SKM-1 treated with dmso at 0.1 percent for 144 hours (cell line): Measurements from ENCODE around the gene ADPRHL1.

Source experiments
- DNase-seq: peaks from one replicate; lab custom pipeline; 2025; ENCODE audit not compliant: unreplicated experiment; lab: John Stamatoyannopoulos, UW

Gene ADPRHL1

DNA sequence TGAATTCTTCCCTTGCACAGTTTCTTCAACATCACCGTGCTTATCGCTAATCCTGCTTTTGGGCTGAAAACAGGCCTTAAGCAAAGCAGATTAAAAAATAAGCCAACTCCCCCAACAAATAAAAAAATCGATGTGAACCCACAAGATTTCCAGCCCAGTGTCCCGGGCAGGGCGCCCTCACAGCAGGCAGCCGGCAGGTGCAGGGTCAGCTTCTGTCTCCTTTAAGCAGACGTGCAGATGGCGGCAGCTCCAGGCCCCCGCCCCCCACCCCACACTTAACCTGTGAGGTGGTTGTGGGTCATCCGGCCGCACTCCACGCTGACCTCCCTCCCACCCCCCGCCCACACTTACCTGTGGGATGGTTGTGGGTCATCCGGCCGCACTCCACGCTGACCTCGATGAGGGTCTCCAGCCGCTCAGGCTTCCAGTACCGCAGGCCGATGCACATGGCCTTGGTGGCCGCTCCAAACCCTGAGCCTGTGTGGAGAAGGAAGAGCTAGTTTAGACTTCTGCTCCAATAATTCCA is 19.8 kb downstream of the ADPRHL1 start:
- DNase-seq, result no peak

DNA sequence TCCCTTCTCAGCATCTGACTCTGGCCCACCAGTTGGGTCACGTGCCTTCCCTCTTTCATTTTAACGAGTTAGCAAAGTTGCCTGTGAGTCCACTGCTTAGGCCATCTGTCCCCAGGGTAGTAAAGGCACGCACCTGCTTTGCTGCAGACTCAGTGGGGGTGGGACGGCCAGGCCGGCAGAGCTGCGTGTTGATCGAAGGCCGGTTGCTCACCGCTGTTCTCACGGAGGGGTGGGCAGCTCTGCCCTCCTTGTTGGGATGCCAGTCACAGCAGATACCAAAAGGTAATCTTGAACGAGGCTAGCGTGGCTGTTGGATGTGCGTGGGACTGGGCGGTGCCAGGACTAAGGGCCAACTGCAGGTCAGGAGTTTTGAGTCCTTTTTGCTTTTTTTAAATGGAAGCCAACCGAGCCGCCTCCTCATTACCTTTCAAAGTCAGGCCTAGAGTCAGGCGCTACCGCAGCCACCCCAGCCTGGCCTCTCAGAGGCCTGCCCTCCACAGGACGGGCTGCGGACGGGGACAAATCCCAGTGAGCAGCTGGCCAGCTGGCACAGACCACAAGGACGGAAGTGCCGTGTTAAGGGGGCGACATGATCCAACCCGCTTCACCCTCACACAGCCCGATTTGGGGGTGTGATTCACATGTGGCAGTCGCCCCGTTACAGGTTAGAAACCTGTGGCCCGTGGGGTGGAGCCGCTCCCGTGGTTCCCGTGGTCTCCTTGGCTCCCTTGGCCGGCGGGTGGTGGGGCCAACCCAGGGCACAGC is 20.6 kb downstream of the ADPRHL1 start:
- DNase-seq, result no peak

DNA sequence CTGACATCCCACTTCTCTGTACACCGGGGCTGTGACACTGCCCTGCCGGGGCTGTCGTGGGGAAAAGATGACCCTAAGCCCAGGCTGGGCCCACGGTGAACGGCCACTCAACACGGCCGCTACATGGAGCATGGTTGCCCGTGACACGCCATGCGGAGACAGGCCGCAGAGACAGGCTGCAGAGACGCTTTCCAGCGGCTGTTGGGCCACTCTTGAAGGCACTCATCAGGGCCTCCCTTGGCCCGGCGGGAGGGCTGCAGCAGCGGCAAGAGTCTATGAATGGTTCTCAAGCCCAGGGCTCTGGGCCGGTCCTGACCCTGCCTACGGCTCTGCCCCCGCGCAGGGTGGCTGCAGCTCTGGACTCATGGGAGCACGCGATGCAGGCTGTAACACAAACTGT is 22.1 kb downstream of the ADPRHL1 start:
- no peak for DNase-seq

DNA sequence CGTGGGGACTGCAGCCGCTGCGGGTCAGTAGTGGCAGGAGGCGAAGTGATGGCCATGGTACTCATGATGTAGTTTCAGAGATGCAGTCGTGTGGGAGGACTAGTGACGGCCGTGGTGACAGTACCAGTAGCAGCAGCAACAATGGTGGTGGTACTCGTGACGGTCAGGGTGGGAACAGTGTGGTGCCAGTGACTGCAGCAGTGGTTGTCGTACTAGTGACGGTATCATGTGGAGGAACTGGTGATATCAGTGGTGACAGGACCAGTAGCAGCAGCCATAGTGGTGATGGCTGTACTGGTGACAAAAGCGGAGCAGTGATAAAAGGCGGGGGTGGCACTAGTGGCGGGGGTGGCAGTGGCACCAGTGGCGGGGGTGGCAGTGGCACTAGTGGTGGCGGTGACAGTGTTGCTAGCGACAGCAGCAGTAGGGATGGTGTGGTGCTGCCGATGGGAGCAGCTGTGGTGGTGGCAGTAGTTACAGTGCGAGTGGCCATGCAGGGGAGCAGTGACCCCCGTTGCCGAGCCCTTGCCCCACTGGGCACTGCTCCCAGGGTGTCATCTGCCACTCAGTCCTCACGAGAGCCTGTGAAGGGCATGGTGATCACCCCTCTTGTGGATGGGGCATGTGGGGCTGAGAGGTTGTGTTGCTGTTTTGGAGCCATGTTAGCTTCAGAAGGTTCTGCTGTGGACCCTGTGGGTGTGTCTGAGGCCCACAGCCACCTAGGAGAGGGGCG is 22.7 kb downstream of the ADPRHL1 start:
- no peak for DNase-seq

DNA sequence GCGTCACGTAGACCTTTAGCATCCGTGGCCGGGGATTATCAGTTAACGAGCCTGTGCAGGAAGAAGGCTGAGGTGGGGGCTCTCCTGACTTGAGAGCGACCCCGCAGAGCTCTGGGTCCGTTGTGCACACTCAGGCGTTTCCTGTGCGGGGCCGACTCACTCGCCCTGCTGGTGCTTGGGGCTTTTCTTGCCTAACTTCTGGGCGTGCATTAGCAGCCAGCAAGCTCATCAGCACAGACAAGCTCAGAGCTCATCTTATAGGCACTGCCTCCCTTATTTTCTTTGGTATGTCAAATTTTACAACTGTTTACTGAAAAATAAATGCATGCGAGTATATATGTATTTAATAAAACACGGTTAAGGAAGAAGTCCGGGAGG is 23.7 kb downstream of the ADPRHL1 start:
- DNase-seq, result no peak

DNA sequence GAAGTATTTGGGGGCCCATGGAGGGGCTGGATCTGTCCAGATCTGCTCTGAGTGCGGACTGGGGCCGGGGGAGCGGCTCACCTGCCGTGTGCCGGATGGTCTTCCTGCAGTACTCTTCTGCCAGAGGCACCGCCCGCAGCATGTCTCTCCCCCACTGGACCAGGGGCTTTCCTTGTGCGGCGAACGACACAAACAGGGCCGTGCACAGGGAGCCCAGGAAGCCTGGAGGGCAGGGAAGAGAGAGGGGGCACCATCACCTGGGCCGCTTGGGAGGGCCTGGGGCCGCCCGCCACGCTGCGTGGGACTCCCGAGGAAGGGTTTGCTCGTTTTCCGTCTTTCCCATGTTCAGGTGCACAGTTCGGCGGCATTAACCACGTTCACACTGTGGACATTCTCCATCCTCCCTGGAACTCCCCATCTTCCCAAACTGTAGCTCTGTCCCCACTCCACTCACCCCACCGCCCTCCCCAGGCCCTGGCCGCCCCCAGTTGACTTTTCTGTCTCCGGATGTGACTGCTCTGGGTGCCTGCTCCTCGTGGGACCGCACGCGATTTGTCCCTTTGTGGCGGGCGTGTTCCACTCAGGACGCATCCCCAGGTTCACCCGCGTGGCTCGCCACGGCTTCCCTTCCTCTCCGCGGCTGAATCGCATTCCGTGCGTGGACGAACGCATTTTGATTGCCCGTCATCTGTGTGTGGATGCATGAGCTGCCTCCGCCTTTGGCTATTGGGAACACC is 24.2 kb downstream of the ADPRHL1 start:
- no peak for DNase-seq

DNA sequence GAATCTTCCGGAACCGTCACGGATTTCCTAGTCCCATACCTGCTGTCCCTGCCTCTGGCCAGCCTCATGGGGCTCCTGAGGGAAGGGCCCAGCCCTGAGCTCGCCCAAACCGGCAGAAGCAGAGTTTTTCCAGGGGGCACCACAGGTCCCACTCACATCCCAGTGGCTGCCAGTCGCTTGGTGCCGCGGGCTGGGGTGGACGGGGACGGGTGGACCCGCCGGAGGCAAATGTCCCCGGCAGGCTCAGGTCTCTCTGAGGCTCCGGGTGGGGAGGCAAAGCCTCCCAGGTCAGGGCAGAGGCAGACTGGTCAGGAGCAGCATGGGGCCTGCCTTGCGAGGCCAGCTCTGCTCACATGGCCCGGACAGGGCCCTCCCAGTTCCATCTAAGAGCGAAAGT is 24.8 kb downstream of the ADPRHL1 start:
- no peak for DNase-seq

DNA sequence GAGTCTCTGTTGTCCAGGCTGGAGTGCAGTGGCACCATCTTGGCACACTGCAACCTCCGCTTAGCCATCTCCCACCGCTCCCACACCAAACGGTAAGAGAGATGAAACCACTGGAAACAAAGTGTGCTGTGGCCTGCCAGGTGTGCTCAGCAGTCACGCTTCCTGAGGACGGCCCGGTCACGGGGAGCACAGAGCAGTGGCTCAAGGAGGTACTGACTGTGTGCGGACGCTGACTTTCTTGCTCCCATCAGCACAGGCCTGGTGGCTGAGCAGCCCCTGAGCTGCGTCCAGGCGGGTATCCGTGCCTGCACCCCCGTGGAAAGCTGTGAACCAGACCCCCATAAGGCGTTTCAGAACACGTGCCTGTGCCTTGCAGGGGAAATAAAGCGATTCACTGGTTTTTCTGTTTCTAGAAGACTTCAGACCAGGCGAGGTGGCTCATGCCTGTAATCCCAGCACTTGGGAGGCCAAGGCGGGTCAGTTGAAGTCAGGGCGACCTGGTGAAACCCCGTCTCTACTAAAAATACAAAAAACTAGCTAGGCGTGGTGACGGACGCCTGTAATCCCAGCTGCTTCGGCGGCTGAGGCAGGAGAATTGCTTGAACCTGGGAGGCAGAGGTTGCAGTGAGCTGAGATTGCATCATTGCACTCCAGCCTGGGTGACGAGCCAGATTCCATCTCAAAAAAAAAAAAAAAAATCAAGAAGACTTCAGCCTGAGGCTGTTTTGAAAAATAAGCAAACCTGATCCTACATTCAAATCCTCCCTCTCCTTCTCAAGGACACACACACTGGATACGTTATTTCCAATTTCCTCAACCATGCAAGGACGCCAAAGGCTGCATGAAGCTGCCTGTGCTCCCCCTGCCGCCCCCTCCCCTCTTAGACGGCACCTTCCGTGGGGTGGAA is 25.5 kb downstream of the ADPRHL1 start:
- no peak for DNase-seq

DNA sequence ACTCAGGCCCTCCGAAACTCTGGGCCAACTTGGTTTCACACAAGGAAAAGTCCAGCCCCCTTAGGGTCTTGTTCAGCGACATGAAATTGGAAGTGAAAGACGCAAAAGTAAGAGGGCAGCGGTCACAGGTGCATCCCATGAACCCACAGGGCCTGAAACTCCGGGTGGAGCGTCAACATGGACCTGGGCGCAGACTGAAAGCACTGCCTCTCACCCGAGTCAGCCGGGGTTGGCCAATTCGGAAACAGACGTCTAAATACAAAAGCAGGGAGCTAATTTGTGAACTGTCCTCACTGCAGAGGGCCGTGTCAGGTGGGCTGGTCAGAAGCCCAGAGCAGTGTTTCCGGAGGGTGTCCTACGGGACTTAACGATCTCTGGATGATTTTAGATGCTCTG is 26.7 kb downstream of the ADPRHL1 start:
- DNase-seq, result no peak

DNA sequence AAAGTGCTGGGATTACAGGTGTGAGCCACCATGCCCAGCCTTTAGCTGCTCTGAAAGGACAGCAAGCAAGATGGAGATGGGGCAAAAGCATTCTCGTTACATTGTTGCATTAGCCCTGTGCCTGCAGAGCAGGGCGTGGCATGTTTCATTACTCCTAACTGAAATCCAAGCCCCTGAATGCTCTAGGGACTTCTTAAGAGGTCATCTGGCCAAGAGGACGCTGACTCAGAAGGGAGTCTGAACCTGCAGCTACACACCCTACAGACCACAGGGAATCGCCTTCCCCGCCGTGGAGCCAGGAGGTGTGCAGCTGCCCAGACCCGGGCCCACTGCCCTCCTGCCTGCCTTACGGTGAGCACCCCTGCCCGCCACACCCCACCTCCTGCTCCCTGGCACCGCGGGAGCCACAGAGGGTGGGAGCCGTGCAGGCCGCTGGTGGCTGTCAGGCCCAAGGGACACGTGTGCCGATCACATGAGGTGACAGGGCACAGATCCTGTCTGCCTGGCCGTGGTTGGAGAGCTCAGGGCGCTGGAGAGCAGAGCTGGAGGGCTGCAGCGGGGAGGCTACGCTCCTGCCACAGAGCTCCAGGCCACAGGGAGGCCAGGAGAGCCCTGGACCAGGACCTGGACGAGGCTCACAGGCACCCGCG is 27.2 kb downstream of the ADPRHL1 start:
- no peak for DNase-seq

DNA sequence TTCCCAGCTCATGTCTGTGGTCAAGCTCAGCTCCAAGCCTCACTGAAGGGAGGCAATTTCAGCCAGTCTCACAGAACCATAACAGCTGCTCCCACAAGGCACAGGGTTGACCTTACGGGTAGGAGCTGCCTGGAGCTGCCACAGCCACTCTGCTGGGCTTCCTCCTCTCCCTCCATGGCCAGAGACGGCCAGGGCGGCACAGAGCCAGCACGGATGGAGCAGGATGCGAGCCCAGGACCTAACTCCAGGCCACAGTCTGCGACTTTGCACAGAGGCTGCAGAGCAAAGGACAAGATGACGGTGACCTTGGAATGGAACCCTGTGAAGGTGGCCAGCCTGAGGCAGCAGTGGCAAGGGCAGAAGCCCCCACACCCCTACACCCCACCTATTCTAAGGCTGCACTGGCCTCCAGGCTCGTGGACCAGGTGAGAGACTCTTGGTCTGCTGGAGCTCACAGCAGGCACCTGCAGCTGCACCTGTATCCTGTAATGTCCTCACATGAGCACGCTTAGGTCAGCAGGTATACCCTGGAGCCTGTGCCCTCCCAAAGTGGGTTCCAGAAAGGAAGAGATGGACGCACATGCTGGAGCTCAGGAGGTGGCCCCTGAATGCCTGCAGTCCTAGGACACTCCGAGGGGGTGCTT is 29.6 kb downstream of the ADPRHL1 start:
- DNase-seq, result no peak

DNA sequence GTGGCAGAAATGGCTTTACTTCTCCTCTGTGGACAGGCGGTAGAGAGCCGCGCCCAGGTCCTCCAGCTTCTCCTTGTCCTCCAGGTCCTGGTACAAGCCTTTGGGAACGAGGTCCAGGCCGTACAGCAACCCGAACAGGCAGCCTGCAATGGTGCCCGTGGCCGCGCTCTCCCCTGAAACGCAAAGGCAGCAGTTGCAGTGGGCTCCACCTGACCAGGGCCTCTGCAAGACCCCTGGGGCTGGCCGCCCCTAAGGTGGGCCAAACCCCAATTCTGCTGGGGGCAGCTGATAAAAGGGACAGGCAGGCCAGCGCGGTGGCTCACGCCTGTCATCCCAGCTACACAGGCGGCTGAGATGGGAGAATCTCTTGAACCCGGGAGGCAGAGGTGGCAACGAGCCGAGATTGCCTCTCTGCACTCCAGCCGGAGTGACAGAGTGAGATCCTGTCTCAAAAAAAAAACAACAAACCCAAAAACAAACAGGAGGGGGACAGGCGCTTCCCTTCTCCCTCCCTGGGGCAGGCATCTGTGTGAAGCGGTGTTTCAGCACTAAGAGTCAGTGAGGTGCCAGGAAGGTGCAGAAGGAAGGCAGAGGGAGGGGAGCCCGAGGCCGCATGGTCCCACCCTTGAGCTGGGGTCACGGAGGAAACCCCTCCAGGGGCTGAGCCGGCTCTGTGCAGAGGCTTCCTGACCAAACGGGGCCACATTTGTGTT is 30.3 kb downstream of the ADPRHL1 start:
- no peak for DNase-seq

DNA sequence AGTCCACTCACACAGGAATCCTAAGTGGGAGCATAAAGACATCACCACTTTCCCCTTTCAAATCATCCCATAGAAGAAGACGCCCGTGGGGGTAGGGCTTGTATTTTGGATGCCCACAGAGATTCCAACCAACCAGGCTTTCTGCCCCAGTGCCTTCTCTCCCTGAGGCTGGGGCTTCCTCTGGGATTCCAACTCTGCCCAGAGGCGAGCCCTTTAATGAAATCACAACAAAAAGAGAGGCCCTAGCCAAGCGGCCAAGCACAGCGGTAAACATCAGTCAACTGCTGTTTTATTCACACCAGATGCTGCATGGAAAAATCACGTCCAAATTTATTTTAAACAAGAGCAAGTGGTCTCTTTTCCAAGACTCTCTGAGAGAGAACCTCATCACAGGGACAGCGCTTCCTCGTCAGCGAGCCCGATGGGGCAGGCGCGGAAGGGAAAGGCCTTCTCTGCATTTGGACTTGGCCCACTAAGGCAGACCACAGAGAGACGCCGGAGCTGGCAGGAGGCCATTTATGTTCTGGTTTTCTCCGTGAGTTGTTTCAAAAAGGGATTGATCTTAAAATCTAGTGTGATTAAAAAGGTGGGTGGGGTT is 31.5 kb downstream of the ADPRHL1 start:
- no peak for DNase-seq

DNA sequence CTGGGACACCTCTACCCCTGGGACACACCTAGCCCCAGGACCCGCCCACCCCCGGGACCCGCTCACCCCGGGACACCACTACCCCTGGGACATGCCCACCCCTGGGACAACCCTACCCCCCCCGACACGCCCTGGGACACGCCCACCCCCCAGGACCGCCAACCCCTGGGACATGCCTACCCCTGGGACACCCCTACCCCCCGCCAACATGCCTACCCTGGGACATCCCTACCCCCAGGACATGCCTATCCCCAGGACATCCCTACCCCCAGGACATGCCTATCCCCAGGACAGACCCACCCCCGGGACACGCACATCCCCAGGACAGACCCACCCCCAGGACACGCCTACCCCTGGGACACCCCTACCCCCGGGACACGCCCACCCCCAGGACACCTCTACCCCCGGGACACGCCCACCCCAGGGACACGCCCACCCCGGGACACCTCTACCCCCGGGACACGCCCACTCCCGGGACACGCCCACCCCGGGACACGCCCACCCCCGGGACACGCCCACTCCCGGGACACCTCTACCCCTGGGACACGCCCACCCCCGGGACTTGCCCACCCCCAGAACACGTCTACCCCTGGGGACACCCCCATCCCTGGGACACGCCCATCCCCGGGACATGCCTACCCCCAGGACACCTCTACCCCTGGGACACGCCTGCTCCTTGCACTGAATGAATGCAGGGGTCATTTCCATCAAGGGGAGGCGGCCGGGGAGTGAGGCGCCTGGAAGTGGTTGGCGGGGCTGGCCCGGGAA is 32.3 kb downstream of the ADPRHL1 start:
- DNase-seq, result no peak

DNA sequence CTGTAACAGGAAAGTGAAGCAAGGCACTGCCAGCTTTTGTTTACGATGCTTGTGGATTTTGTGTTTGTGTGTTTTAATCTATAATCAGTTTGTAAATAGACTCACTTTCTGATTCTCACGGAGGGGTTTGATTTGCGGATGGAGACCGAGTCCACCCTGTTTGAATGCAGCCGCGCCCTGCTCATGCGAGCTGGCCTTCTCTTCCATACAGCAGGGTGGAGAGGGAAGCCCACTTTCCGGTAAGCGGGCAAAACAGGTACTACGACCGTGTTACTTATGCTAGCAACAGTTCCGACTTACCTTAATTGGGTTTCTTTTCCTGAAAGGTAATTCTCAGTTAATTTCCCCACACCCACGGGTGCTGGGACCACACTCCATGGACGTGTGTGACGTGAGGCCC is 33.1 kb downstream of the ADPRHL1 start:
- no peak for DNase-seq

DNA sequence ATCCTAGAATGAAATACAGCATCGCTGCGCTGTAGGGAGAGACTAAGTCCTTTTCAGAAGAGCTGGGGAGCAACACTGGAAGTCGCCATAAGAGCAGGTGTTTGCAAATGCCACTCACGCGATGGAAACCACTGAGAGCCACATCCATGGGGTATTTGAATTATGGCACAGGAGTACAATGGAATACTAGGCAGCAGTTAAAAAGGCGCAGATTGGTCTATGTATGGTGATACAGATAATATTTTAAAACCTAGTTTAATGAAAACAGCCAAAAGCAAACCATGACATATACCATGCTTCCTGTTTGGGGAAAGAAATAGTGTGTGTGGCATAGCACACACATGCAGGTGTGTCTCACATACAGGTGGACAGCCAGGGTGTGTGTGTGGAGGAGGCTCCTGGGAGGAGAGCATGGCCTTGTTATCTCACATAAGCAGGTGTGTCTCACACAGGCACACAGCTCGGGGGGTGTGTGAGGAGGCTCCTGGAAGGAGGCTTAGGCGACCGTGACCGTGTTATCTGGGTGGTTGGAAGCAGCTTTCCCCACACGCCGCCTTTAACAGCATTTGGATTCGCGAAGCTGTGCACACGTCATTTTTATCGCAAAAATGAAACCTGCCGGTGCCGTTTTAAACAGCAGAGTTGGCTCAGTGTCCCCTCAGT is 33.6 kb downstream of the ADPRHL1 start:
- no peak for DNase-seq

DNA sequence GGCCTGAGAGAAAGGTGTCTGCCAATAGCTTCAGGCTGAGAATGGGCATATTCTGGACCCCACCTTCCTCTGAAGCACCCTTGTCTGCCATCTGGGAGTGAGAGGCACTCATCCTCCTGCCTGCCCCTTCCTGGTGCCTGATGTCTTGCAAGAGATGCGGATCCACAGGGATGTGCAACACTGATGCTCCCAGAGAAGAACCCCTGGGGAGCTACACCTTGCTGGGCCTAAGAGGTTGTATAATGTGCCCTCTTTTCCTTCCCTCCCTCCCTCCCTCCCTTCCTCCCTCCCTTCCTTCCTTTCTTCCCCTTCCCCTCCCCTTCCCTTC is 34.6 kb downstream of the ADPRHL1 start:
- DNase-seq, result no peak
